Measurements from ENCODE around the gene DMAP1.

The DMAP1 gene

GRCh38 chr1:44256762-44257554, 43.7 kb downstream of the DMAP1 start:
- no peak for TF ChIP-seq TCF12 (IDR thresholded peaks at IDR 0.05; ENCODE audit: low read depth)
- no peak for TF ChIP-seq ZBTB7A (IDR thresholded peaks at IDR 0.05; ENCODE audit: low read depth)
- TF ChIP-seq EP300 (IDR thresholded peaks at IDR 0.05; ENCODE audit: borderline replicate concordance), result no peak
- no peak for TF ChIP-seq YY1 (IDR thresholded peaks at IDR 0.05; ENCODE audit: low read depth)
- TF ChIP-seq NFIC (IDR thresholded peaks at IDR 0.05), result no peak
- no peak for TF ChIP-seq TEAD4 (IDR thresholded peaks at IDR 0.05)
- TF ChIP-seq CREB1 (IDR thresholded peaks at IDR 0.05; ENCODE audit: low read depth), result no peak
- no peak for TF ChIP-seq REST (IDR thresholded peaks at IDR 0.05; ENCODE audit: low read depth)
- TF ChIP-seq EGR1 (IDR thresholded peaks at IDR 0.05), result no peak
- no peak for TF ChIP-seq USF1 (IDR thresholded peaks at IDR 0.05)
- TF ChIP-seq RAD21 (IDR thresholded peaks at IDR 0.05; ENCODE audit: low read depth), result no peak

GRCh38 chr1:44259090-44259489, 45.8 kb downstream of the DMAP1 start:
- TF ChIP-seq MAX (IDR thresholded peaks at IDR 0.05) (no peak), EP300 (IDR thresholded peaks at IDR 0.05; ENCODE audit: borderline replicate concordance) (no peak), CEBPB (IDR thresholded peaks at IDR 0.05) (no peak)

GRCh38 chr1:44260792-44261170, 47.5 kb downstream of the DMAP1 start:
- TF ChIP-seq YY1 (IDR thresholded peaks at IDR 0.05; ENCODE audit: low read depth) (no peak), NFIC (IDR thresholded peaks at IDR 0.05) (no peak), USF1 (IDR thresholded peaks at IDR 0.05) (no peak), TCF12 (IDR thresholded peaks at IDR 0.05; ENCODE audit: low read depth) (no peak), TEAD4 (IDR thresholded peaks at IDR 0.05) (no peak), CEBPB (IDR thresholded peaks at IDR 0.05) (no peak), EGR1 (IDR thresholded peaks at IDR 0.05) (no peak), TAF1 (IDR thresholded peaks at IDR 0.05; ENCODE audit: low read depth) (no peak), REST (IDR thresholded peaks at IDR 0.05; ENCODE audit: low read depth) (no peak)

- no peak for TF ChIP-seq TEAD4 (IDR thresholded peaks at IDR 0.05)
- TF ChIP-seq MAX (IDR thresholded peaks at IDR 0.05), result no peak
- TF ChIP-seq YY1 (IDR thresholded peaks at IDR 0.05; ENCODE audit: low read depth), result no peak
- TF ChIP-seq EP300 (IDR thresholded peaks at IDR 0.05; ENCODE audit: borderline replicate concordance), result no peak
- no peak for TF ChIP-seq CEBPB (IDR thresholded peaks at IDR 0.05)
Measured at GRCh38 chr1:44261171-44261817, 48.0 kb downstream of the DMAP1 start.

GRCh38 chr1:44261962-44262361, 48.7 kb downstream of the DMAP1 start:
- TF ChIP-seq RAD21 (IDR thresholded peaks at IDR 0.05; ENCODE audit: low read depth), result no peak
- TF ChIP-seq CEBPB (IDR thresholded peaks at IDR 0.05), result no peak
- no peak for TF ChIP-seq TAF1 (IDR thresholded peaks at IDR 0.05; ENCODE audit: low read depth)
- no peak for TF ChIP-seq USF1 (IDR thresholded peaks at IDR 0.05)
- no peak for TF ChIP-seq YY1 (IDR thresholded peaks at IDR 0.05; ENCODE audit: low read depth)
- TF ChIP-seq EP300 (IDR thresholded peaks at IDR 0.05; ENCODE audit: borderline replicate concordance), result no peak
- no peak for TF ChIP-seq TEAD4 (IDR thresholded peaks at IDR 0.05)
- no peak for TF ChIP-seq ZBTB7A (IDR thresholded peaks at IDR 0.05; ENCODE audit: low read depth)
- TF ChIP-seq FOXM1 (IDR thresholded peaks at IDR 0.05; ENCODE audit: borderline replicate concordance, low read depth), result no peak
- TF ChIP-seq MAX (IDR thresholded peaks at IDR 0.05), result no peak
- no peak for TF ChIP-seq REST (IDR thresholded peaks at IDR 0.05; ENCODE audit: low read depth)
- no peak for TF ChIP-seq NFIC (IDR thresholded peaks at IDR 0.05)
- TF ChIP-seq TCF12 (IDR thresholded peaks at IDR 0.05; ENCODE audit: low read depth), result no peak
- TF ChIP-seq EGR1 (IDR thresholded peaks at IDR 0.05), result no peak
- no peak for TF ChIP-seq CREB1 (IDR thresholded peaks at IDR 0.05; ENCODE audit: low read depth)
